HEK293T (cell line): Measurements from ENCODE around the gene DOCK9.

Source experiments
- ARNT ChIP-seq: fragments of 450-650 bp; IDR thresholded peaks from 2 replicates; pipeline ENCODE4 v1.6.1; 2017; ENCODE audit warnings: mild to moderate bottlenecking
- BHLHE40 ChIP-seq: fragments of 450-650 bp; IDR thresholded peaks from 2 replicates; pipeline ENCODE4 v1.6.1; 2016; ENCODE audit warnings: mild to moderate bottlenecking, moderate library complexity, borderline replicate concordance
- ELF4 ChIP-seq: fragments of 450-650 bp; IDR thresholded peaks from 2 replicates; pipeline ENCODE4 v1.6.1; 2017; ENCODE audit warnings: antibody characterized with exemption
- FOXK2 ChIP-seq: fragments of 450-650 bp; IDR thresholded peaks from 2 replicates; pipeline ENCODE4 v1.6.1; 2016; ENCODE audit warnings: mild to moderate bottlenecking
- FOXM1 ChIP-seq: fragments of 450-650 bp; IDR thresholded peaks from 2 replicates; pipeline ENCODE4 v1.6.1; 2017; ENCODE audit warnings: mild to moderate bottlenecking, borderline replicate concordance
- HDGF ChIP-seq: fragments of 450-650 bp; IDR thresholded peaks from 2 replicates; pipeline ENCODE4 v1.6.1; 2017; ENCODE audit warnings: antibody characterized with exemption, borderline replicate concordance
- L3MBTL2 ChIP-seq: fragments of 450-650 bp; conservative IDR thresholded peaks from 2 replicates; pipeline ENCODE4 v1.6.1; 2016; ENCODE audit warnings: mild to moderate bottlenecking
- LEF1 ChIP-seq: fragments of 450-650 bp; IDR thresholded peaks from 2 replicates; pipeline ENCODE4 v1.6.1; 2017; ENCODE audit warnings: mild to moderate bottlenecking, borderline replicate concordance
- NFRKB ChIP-seq: fragments of 450-650 bp; IDR thresholded peaks from 2 replicates; pipeline ENCODE4 v1.6.1; 2016; ENCODE audit warnings: mild to moderate bottlenecking, moderate library complexity
- PKNOX1 ChIP-seq: fragments of 450-650 bp; IDR thresholded peaks from 2 replicates; pipeline ENCODE4 v1.6.1; 2016
- SP1 ChIP-seq: fragments of 450-650 bp; IDR thresholded peaks from 2 replicates; pipeline ENCODE4 v1.6.1; 2017
- SUZ12 ChIP-seq: fragments of 450-650 bp; IDR thresholded peaks from 2 replicates; pipeline ENCODE4 v1.6.1; 2016; ENCODE audit warnings: mild to moderate bottlenecking
- TARDBP ChIP-seq: fragments of 450-650 bp; IDR thresholded peaks from 2 replicates; pipeline ENCODE4 v1.6.1; 2016
- ZNF384 ChIP-seq: fragments of 450-650 bp; IDR thresholded peaks from 2 replicates; pipeline ENCODE4 v1.6.1; 2016

- TF ChIP-seq FOXK2 (no peak), ELF4 (no peak), FOXM1 (no peak), LEF1 (no peak), SUZ12 (no peak), PKNOX1 (no peak), BHLHE40 (no peak), ZNF384 (no peak), L3MBTL2 (no peak), SP1 (no peak), TARDBP (no peak), NFRKB (no peak), ARNT (no peak), HDGF (no peak)
Measured at GRCh38 chr13:98835156-98835555, 142.7 kb downstream of the DOCK9 start.
